Memory B cell (primary cell): ENCODE results near the gene CDC14B.

Source experiments
- ATAC-seq: fragments of 150-1000 bp; cut with Tn5 transposase; 2 replicates; pipeline ENCODE4 v1.10.0; 2021; ENCODE audit warnings: low read depth, mild to moderate bottlenecking, moderate library complexity
- DNase-seq, 2 donors: peaks; one replicate each; pipeline ENCODE4 v3.0.0; 2022; ENCODE audit warnings: low spot score in 2 of 2
- H3K27ac Mint-ChIP-seq: one replicate; pipeline ENCODE4 v1.8.0; 2022; ENCODE audit warnings: mild to moderate bottlenecking, moderate library complexity, mixed read lengths
- H3K27me3 Mint-ChIP-seq: one replicate; pipeline ENCODE4 v1.8.0; 2022; ENCODE audit warnings: mixed read lengths
- H3K36me3 Mint-ChIP-seq: one replicate; pipeline ENCODE4 v1.8.0; 2022; ENCODE audit warnings: mild to moderate bottlenecking, mixed read lengths
- H3K4me1 Mint-ChIP-seq: one replicate; pipeline ENCODE4 v1.8.0; 2022; ENCODE audit warnings: mixed read lengths
- H3K4me3 Mint-ChIP-seq: one replicate; pipeline ENCODE4 v1.8.0; 2022; ENCODE audit warnings: mild to moderate bottlenecking, moderate library complexity, mixed read lengths
- H3K9me3 Mint-ChIP-seq: one replicate; pipeline ENCODE4 v1.8.0; 2022; ENCODE audit warnings: mixed read lengths

Gene CDC14B

GRCh38 chr9:96502539-96503373 is 116.9 kb downstream of the CDC14B start:
- ATAC-seq (no peak), DNase-seq (no peak)
- H3K27ac Mint-ChIP-seq: no peak overlapping the region
- H3K9me3 Mint-ChIP-seq: no peaks in the 10 kb centered on the region
- no peaks in the 10 kb centered on the region for H3K4me1 Mint-ChIP-seq
- H3K36me3 Mint-ChIP-seq: peaks cover 8% of the 10 kb centered on the region
- H3K4me3 Mint-ChIP-seq: no peak overlapping the region
- H3K27me3 Mint-ChIP-seq: no peaks in the 10 kb centered on the region

DNA sequence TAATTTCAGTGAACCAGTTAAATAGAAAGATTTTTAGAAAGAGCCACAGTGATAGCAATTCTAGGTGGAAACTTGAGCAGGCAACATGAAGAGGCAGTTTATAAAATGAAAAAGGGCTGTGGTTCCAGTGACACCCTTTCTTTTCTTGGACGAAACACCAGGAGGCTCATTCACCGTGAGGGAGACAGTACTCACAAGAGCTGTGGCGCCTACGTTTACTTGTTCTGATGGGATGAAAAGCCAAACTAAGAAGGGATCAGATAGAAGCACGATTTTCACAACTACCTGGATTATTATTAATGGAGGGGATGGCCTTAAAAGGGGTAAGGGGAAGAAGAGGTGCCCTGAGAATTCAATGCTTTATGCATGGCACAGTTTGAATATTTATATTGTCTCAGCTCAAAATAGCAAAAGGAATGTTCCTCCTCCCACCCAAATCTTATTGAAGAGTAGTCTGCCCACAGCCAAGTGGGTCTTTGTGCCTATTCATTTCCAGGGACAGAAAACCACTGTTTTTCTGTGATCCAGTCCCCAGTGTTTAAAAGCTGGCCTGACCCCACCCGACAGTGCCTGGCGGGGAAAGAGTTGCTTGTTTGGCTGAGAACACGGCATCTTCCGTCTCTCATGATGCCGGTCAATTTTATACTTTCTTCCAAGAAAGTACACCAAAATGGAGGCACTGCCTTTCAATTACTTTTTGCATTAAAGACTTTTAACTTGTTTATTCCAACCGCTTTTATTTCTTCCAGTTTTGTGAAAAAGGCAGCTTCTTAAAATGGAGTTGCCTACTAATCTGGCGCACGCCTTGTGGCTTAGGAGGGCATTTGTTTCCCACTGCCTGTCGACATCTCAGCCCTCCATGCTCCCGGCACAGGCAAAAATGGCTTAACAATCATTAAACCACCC is 117.8 kb downstream of the CDC14B start:
- Mint-ChIP-seq H3K36me3 (peaks cover 8% of the 10 kb centered on the region), H3K27ac (no peak overlapping the region), H3K4me3 (no peak overlapping the region), H3K9me3 (no peaks in the 10 kb centered on the region), H3K27me3 (no peaks in the 10 kb centered on the region), H3K4me1 (no peaks in the 10 kb centered on the region)
- DNase-seq (no peak), ATAC-seq (no peak)

- peaks cover 8% of the 10 kb centered on the region for H3K36me3 Mint-ChIP-seq
- no peaks in the 10 kb centered on the region for H3K27me3 Mint-ChIP-seq
- H3K4me1 Mint-ChIP-seq: no peaks in the 10 kb centered on the region
These were observed 118.7 kb downstream of the CDC14B start for GRCh38 chr9:96500696-96501632.

GRCh38 chr9:96499257-96499656 is 120.4 kb downstream of the CDC14B start:
- no peak overlapping the region for H3K4me3 Mint-ChIP-seq
- no peaks in the 10 kb centered on the region for H3K27me3 Mint-ChIP-seq
- no peaks in the 10 kb centered on the region for H3K9me3 Mint-ChIP-seq
- H3K4me1 Mint-ChIP-seq: no peaks in the 10 kb centered on the region
- no peak overlapping the region for H3K27ac Mint-ChIP-seq
- DNase-seq: no peak
- no peak for ATAC-seq
- peaks cover 7% of the 10 kb centered on the region for H3K36me3 Mint-ChIP-seq

More at GRCh38 chr9:96500696-96501632, 118.7 kb downstream of the CDC14B start:
- DNase-seq (no peak), ATAC-seq (no peak)
- Mint-ChIP-seq H3K27ac (no peak overlapping the region), H3K4me3 (no peak overlapping the region), H3K9me3 (no peaks in the 10 kb centered on the region)

- DNase-seq (no peak), ATAC-seq (no peak)
- peaks cover 5% of the 10 kb centered on the region for H3K36me3 Mint-ChIP-seq
- H3K4me1 Mint-ChIP-seq: no peaks in the 10 kb centered on the region
- H3K4me3 Mint-ChIP-seq: no peak overlapping the region
- no peaks in the 10 kb centered on the region for H3K9me3 Mint-ChIP-seq
- H3K27me3 Mint-ChIP-seq: no peaks in the 10 kb centered on the region
- H3K27ac Mint-ChIP-seq: no peak overlapping the region
These were observed 120.8 kb downstream of the CDC14B start for GRCh38 chr9:96498796-96499195.

- no peaks in the 10 kb centered on the region for H3K9me3 Mint-ChIP-seq
- ATAC-seq: no peak
- no peaks in the 10 kb centered on the region for H3K27me3 Mint-ChIP-seq
- H3K27ac Mint-ChIP-seq: no peak overlapping the region
- peaks cover 2% of the 10 kb centered on the region for H3K36me3 Mint-ChIP-seq
- H3K4me1 Mint-ChIP-seq: no peaks in the 10 kb centered on the region
- no peak for DNase-seq
- no peak overlapping the region for H3K4me3 Mint-ChIP-seq
These were observed 122.6 kb downstream of the CDC14B start for GRCh38 chr9:96497117-96497399.

GRCh38 chr9:96496368-96497116 is 123.1 kb downstream of the CDC14B start:
- Mint-ChIP-seq H3K4me1 (no peaks in the 10 kb centered on the region), H3K27ac (no peak overlapping the region), H3K36me3 (peaks cover 4% of the 10 kb centered on the region), H3K4me3 (no peak overlapping the region), H3K9me3 (no peaks in the 10 kb centered on the region), H3K27me3 (no peaks in the 10 kb centered on the region)
- ATAC-seq (no peak), DNase-seq (no peak)

DNA sequence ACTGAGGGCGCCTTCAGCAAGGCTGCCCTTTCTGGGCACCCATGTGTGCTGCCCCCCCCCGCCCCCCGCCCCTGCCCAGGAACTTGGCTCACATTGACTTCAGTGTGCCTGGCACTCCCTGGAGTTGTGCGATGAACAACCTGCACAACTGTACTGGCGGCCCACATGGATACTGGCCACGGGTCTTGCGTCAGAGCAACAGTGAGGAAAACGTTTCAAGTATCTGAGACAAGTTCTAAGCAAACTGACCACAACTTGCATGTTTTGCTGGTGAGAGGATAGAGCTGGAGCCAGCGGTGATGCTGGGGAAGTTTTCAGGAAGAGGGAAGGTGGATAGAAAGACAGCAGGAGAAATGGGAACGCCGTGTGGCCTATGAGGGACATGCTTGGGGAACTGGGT is 124.3 kb downstream of the CDC14B start:
- ATAC-seq (no peak), DNase-seq (no peak)
- H3K4me3 Mint-ChIP-seq: no peak overlapping the region
- H3K27me3 Mint-ChIP-seq: no peaks in the 10 kb centered on the region
- H3K27ac Mint-ChIP-seq: no peak overlapping the region
- H3K4me1 Mint-ChIP-seq: no peaks in the 10 kb centered on the region
- no peaks in the 10 kb centered on the region for H3K9me3 Mint-ChIP-seq
- H3K36me3 Mint-ChIP-seq: peaks cover 4% of the 10 kb centered on the region

GRCh38 chr9:96494215-96494800 is 125.3 kb downstream of the CDC14B start:
- no peak overlapping the region for H3K4me3 Mint-ChIP-seq
- H3K4me1 Mint-ChIP-seq: no peaks in the 10 kb centered on the region
- H3K36me3 Mint-ChIP-seq: peaks cover 6% of the 10 kb centered on the region
- ATAC-seq (no peak), DNase-seq (no peak)
- H3K27me3 Mint-ChIP-seq: no peaks in the 10 kb centered on the region
- no peak overlapping the region for H3K27ac Mint-ChIP-seq
- H3K9me3 Mint-ChIP-seq: no peaks in the 10 kb centered on the region

DNA sequence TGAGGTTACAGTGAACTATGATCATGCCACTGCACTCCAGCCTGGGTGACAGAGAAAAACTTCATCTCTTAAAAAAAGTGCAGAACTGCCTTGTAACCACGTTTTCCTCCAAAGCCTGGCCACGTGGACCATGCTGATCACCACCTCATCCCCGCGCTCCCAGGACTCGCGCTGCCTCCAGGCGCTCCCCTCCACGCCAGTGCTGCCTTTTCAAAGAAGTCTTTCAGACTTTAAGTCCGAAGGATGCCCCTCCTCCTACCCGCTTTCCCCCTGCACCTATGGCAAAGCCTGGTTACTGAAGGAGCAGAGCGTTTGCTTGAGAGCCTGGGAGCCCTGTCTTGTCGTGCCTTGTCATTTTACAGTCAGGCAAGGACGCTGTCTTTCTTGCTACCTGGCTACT is 125.9 kb downstream of the CDC14B start:
- H3K27ac Mint-ChIP-seq: no peak overlapping the region
- H3K4me3 Mint-ChIP-seq: no peak overlapping the region
- peaks cover 7% of the 10 kb centered on the region for H3K36me3 Mint-ChIP-seq
- ATAC-seq (no peak), DNase-seq (no peak)
- no peaks in the 10 kb centered on the region for H3K9me3 Mint-ChIP-seq
- no peaks in the 10 kb centered on the region for H3K27me3 Mint-ChIP-seq
- H3K4me1 Mint-ChIP-seq: no peaks in the 10 kb centered on the region

DNA sequence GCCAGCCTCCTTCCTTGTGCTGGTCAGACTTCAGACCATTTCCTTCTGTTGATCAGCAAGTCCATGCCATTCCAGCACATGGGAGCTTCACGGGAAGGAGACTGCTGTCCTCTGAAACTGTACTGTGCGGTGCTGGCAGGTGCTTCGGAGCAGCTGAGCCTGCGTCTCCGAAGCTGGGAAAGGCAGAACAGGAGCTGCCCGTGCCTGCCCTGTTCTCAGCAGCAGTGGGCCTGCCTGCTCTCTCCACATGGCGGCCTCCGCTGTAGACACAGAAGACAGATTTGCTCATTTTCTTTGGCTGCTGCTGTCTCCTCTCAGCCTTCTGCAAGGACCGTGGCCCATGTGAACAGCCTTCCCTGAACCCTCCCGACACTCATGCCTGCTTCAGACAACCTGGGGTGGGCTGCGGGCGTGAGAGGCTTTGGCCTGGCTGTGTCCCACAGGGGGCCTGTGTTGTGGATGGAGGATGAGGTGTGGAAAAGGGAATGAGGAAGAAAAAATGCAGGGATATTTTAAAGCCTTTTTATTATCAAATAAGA is 126.6 kb downstream of the CDC14B start:
- ATAC-seq (no peak), DNase-seq (no peak)
- Mint-ChIP-seq H3K27ac (no peak overlapping the region), H3K36me3 (peaks cover 10% of the 10 kb centered on the region), H3K27me3 (no peaks in the 10 kb centered on the region), H3K4me3 (no peak overlapping the region), H3K9me3 (no peaks in the 10 kb centered on the region), H3K4me1 (no peaks in the 10 kb centered on the region)

GRCh38 chr9:96491880-96492525 is 127.6 kb downstream of the CDC14B start:
- Mint-ChIP-seq H3K36me3 (peaks cover 13% of the 10 kb centered on the region), H3K27ac (no peak overlapping the region), H3K4me3 (no peak overlapping the region), H3K9me3 (no peaks in the 10 kb centered on the region), H3K4me1 (no peaks in the 10 kb centered on the region), H3K27me3 (no peaks in the 10 kb centered on the region)
- DNase-seq (no peak), ATAC-seq (no peak)
